Measurements from ENCODE around the gene LRRC4.

LRRC4 gene

GRCh38 chr7:128030654-128031611 lies at the start of gene LRRC4:
LRRC4 (minus strand) TSS chr7:128031437; CDS start chr7:128030640, 797 bp downstream.
- peak; percentile 64 for DNase-seq (ENCODE audit: low read depth, low spot score)

DNA sequence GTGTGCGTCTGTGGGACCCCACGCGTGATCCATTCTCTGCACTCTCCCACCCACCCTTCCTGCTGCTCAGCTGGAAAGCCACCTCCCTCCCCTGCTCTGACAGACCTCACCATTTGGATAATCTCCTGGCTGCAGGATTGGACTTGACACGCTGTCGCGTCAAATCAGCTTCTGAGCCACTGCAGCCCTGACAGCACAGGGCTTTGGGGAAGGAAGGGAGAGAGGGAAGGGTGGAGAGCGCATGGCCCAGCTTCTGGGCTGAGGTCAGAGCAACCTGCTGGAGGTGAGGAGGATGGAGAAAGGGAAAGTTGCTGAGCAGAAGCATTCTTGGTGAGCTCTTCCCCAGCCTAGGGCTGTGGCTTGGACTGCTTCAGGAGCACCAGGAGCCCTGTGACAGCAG lies 48.9 kb upstream of the LRRC4 start:
- no peak for DNase-seq (ENCODE audit: low read depth, low spot score)

GRCh38 chr7:128078309-128078708 lies 47.1 kb upstream of the LRRC4 start:
- no peak for DNase-seq (ENCODE audit: low read depth, low spot score)

- DNase-seq (ENCODE audit: low read depth, low spot score), result no peak
These were observed 45.6 kb upstream of the LRRC4 start for GRCh38 chr7:128076796-128077271.

DNA sequence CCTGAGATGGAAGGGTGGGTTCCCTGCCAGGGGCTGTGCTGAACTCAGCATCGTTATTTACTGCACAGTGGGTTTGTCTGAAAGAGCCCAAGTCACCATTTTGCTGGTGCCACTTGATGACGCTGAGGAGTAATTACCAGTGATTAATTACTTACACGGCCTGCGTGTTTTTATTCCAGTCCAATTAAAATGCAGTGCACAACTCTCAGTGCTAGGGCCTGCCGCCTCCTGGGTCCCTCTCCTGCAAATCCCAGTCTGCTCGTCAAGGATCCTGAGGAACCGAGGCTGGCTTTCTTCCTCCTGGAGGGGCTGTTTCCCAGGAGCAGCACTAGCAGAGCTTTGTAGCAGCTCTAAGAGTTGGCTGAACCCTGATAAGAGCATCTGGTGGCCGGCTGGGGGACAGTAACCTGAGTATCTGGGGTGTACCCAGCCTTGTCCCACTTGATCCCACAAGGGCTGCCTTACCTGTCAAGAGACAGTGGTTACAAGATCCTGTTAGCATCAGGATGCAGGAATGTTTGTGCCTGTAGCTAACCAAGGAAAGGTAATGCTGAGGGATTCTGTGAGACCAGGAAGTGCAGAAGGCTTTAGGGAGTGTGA lies 45.1 kb upstream of the LRRC4 start:
- no peak for DNase-seq (ENCODE audit: low read depth, low spot score)

GRCh38 chr7:128075242-128076095 lies 44.2 kb upstream of the LRRC4 start:
- no peak for DNase-seq (ENCODE audit: low read depth, low spot score)

DNA sequence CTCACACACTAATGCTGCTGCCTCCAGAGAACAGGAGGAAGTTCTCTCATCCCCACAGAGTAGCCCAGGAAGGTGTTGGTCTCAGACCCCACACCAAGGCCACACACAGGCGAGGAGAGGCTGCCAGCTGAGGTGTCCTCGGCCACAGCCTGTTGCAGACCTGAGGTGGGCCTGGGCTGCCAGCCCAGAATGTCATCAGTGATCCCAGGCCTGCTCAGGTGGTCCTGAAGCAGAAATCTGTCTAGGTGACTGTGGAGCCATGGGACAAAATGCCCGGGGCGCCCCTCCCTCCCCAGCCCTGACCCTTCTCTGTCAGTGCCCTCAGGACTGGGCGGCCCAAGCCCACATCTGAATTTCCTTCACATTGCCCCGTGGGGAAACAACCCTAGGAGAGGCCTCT lies 43.5 kb upstream of the LRRC4 start:
- DNase-seq (ENCODE audit: low read depth, low spot score), result no peak

- no peak for DNase-seq (ENCODE audit: low read depth, low spot score)
These were observed 43.1 kb upstream of the LRRC4 start for GRCh38 chr7:128074336-128074735.

GRCh38 chr7:128073671-128074310 lies 42.6 kb upstream of the LRRC4 start:
- DNase-seq (ENCODE audit: low read depth, low spot score), result no peak

- no peak for DNase-seq (ENCODE audit: low read depth, low spot score)
These were observed 40.6 kb upstream of the LRRC4 start for GRCh38 chr7:128071801-128072200.

GRCh38 chr7:128071376-128071775 lies 40.1 kb upstream of the LRRC4 start:
- DNase-seq (ENCODE audit: low read depth, low spot score), result no peak

DNA sequence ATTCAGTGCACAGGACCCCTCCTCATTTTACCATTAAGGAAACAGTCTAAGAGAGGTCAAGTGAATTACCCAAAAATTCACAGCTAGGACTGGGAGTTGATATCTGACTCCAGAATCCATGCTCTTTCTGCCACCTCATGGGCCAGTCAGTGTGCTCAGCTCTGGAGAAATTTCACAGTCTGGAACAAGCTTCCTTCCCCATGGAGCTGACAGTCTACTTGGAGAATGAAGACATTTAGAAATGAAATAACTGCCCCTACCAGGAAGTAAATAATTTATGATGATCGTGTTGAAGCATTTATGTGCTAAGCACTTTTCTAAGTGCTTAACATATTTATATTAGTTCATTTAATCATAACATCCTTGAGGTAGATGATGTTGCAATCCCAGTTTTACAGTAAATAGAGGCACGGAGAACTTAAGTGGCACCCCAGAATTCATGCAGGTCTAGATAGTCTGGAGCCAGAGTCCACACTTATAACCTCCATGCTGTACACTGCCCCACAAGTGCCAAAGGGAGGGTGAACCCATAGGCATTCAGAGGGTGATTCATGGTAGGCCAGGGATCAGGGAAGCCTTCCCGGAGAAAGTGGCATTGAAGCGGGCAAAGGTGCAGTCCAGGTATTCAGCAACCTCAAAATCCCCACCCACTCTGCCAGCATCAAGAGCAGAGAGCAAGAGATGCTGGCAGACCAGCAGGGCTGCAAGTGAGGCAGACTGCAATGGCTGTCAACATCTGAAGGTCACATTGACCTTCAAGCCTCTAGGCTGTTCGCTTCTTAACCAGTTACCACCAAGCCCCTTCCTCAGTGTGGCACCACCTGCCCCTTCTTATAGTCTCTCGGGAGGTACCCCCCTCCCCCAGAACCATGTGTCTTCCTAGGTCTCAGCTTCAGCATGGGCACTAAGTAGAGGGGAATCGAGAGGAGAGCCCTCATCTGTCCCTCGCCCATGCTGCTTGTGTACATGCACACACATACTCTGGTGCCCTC lies 38.4 kb upstream of the LRRC4 start:
- no peak for DNase-seq (ENCODE audit: low read depth, low spot score)

GRCh38 chr7:128068785-128069184 lies 37.5 kb upstream of the LRRC4 start:
- no peak for DNase-seq (ENCODE audit: low read depth, low spot score)

- no peak for DNase-seq (ENCODE audit: low read depth, low spot score)
These were observed 36.7 kb upstream of the LRRC4 start for GRCh38 chr7:128067983-128068382.

- no peak for DNase-seq (ENCODE audit: low read depth, low spot score)
These were observed 35.6 kb upstream of the LRRC4 start for GRCh38 chr7:128066858-128067257.

GRCh38 chr7:128066395-128066794 lies 35.2 kb upstream of the LRRC4 start:
- no peak for DNase-seq (ENCODE audit: low read depth, low spot score)

DNA sequence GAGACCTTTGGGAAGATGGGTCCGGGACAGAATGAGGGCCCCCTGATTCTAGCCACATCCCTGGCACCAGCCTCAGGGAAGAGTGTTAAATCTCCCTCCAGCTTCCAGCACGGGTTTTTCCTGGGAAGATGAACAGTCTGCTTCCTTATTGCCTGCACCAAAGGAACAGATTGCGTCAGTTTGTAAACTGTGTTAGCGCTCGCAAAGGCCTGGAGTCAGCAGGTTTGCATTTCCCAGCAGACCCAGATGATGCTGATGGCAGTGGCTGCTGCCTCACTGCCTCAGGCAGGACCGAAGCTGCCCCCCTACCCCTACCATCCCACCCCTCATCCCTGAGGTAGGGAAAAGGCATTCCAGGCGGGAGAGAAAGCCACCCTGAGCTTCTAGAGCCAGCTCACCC lies 34.6 kb upstream of the LRRC4 start:
- DNase-seq (ENCODE audit: low read depth, low spot score), result no peak

GRCh38 chr7:128063088-128063487 lies 31.9 kb upstream of the LRRC4 start:
- DNase-seq (ENCODE audit: low read depth, low spot score), result no peak

- no peak for DNase-seq (ENCODE audit: low read depth, low spot score)
These were observed 28.8 kb upstream of the LRRC4 start for GRCh38 chr7:128060018-128060417.

Data from ELF-1 (cell line).